Skeletal muscle satellite cell (primary cell): ENCODE data around the gene ATF7.

Experiments
- H3K27me3 ChIP-seq: 2 replicates; pipeline ENCODE4 v1.7.0; 2013; ENCODE audit warnings: low read length; ENCODE audit not compliant: control insufficient read depth, insufficient read depth
- H3K36me3 ChIP-seq: 2 replicates; pipeline ENCODE4 v1.7.0; 2013; ENCODE audit warnings: mild to moderate bottlenecking, control low read depth, low read length; ENCODE audit not compliant: insufficient read depth
- H3K4me1 ChIP-seq: 2 replicates; pipeline ENCODE4 v1.7.0; 2013; ENCODE audit warnings: low read length; ENCODE audit not compliant: control insufficient read depth, insufficient read depth
- H3K4me2 ChIP-seq: 2 replicates; pipeline ENCODE4 v1.7.0; 2013; ENCODE audit warnings: mild to moderate bottlenecking, low read length
- H3K4me3 ChIP-seq: 2 replicates; pipeline ENCODE4 v1.7.0; 2013; ENCODE audit warnings: low read length
- H3K9ac ChIP-seq: 2 replicates; pipeline ENCODE4 v1.7.0; 2013; ENCODE audit warnings: mild to moderate bottlenecking, low read depth, low read length, moderate library complexity
- H3K9me3 ChIP-seq: replicated peaks from 2 replicates; pipeline ENCODE4 v1.7.0; 2013; ENCODE audit warnings: mild to moderate bottlenecking, control low read depth, low read length

The ATF7 gene

GRCh38 chr12:53539526-53539925 is 86.7 kb downstream of the ATF7 start:
- Histone ChIP-seq H3K27me3 (no peaks in the 10 kb centered on the region), H3K36me3 (peaks cover 60% of the 10 kb centered on the region), H3K4me1 (peaks cover 3% of the 10 kb centered on the region), H3K4me2 (no peak overlapping the region), H3K9me3 (no peaks in the 10 kb centered on the region), H3K9ac (no peak overlapping the region), H3K4me3 (no peak overlapping the region)

- no peaks in the 10 kb centered on the region for H3K27me3 ChIP-seq
- H3K4me2 ChIP-seq: no peak overlapping the region
- H3K4me1 ChIP-seq: no peaks in the 10 kb centered on the region
- no peaks in the 10 kb centered on the region for H3K9me3 ChIP-seq
- H3K36me3 ChIP-seq: peaks cover 70% of the 10 kb centered on the region
- no peak overlapping the region for H3K4me3 ChIP-seq
- no peak overlapping the region for H3K9ac ChIP-seq
Measured at GRCh38 chr12:53538209-53538689, 87.9 kb downstream of the ATF7 start.

- H3K36me3 ChIP-seq: peaks cover 74% of the 10 kb centered on the region
- H3K9me3 ChIP-seq: no peaks in the 10 kb centered on the region
- H3K27me3 ChIP-seq: no peaks in the 10 kb centered on the region
- H3K9ac ChIP-seq: no peak overlapping the region
- no peaks in the 10 kb centered on the region for H3K4me1 ChIP-seq
- no peak overlapping the region for H3K4me3 ChIP-seq
- no peak overlapping the region for H3K4me2 ChIP-seq
Measured at GRCh38 chr12:53536962-53537361, 89.2 kb downstream of the ATF7 start.

- Histone ChIP-seq H3K4me1 (peaks cover 4% of the 10 kb centered on the region), H3K9me3 (no peaks in the 10 kb centered on the region), H3K27me3 (no peaks in the 10 kb centered on the region), H3K4me2 (no peak overlapping the region), H3K36me3 (peaks cover 64% of the 10 kb centered on the region), H3K4me3 (no peak overlapping the region), H3K9ac (no peak overlapping the region)
Measured at GRCh38 chr12:53533471-53533870, 92.7 kb downstream of the ATF7 start.

GRCh38 chr12:53532524-53533445 is 93.4 kb downstream of the ATF7 start:
- no peak overlapping the region for H3K4me2 ChIP-seq
- H3K4me1 ChIP-seq: peaks cover 4% of the 10 kb centered on the region
- H3K9me3 ChIP-seq: no peaks in the 10 kb centered on the region
- H3K4me3 ChIP-seq: no peak overlapping the region
- no peaks in the 10 kb centered on the region for H3K27me3 ChIP-seq
- H3K9ac ChIP-seq: no peak overlapping the region
- H3K36me3 ChIP-seq: peaks cover 64% of the 10 kb centered on the region

GRCh38 chr12:53532021-53532420 is 94.2 kb downstream of the ATF7 start:
- Histone ChIP-seq H3K4me2 (no peak overlapping the region), H3K4me1 (peaks cover 4% of the 10 kb centered on the region), H3K9me3 (no peaks in the 10 kb centered on the region), H3K36me3 (peaks cover 63% of the 10 kb centered on the region), H3K9ac (no peak overlapping the region), H3K27me3 (no peaks in the 10 kb centered on the region), H3K4me3 (no peak overlapping the region)

- H3K9me3 ChIP-seq: no peaks in the 10 kb centered on the region
- H3K27me3 ChIP-seq: no peaks in the 10 kb centered on the region
- no peak overlapping the region for H3K4me3 ChIP-seq
- H3K4me1 ChIP-seq: peaks cover 4% of the 10 kb centered on the region
- no peak overlapping the region for H3K4me2 ChIP-seq
- H3K9ac ChIP-seq: no peak overlapping the region
- peaks cover 57% of the 10 kb centered on the region for H3K36me3 ChIP-seq
Measured at GRCh38 chr12:53530920-53531319, 95.3 kb downstream of the ATF7 start.

GRCh38 chr12:53530061-53530460 is 96.1 kb downstream of the ATF7 start:
- H3K27me3 ChIP-seq: no peaks in the 10 kb centered on the region
- no peak overlapping the region for H3K4me3 ChIP-seq
- H3K9me3 ChIP-seq: no peaks in the 10 kb centered on the region
- no peak overlapping the region for H3K4me2 ChIP-seq
- no peak overlapping the region for H3K9ac ChIP-seq
- peaks cover 50% of the 10 kb centered on the region for H3K36me3 ChIP-seq
- H3K4me1 ChIP-seq: peaks cover 4% of the 10 kb centered on the region

- Histone ChIP-seq H3K4me1 (no peaks in the 10 kb centered on the region), H3K4me2 (no peak overlapping the region), H3K36me3 (peaks cover 47% of the 10 kb centered on the region), H3K4me3 (no peak overlapping the region), H3K9me3 (no peaks in the 10 kb centered on the region), H3K27me3 (no peaks in the 10 kb centered on the region), H3K9ac (no peak overlapping the region)
Measured at GRCh38 chr12:53524476-53524875, 101.7 kb downstream of the ATF7 start.

- H3K27me3 ChIP-seq: no peaks in the 10 kb centered on the region
Measured at GRCh38 chr12:53523131-53523530, 103.1 kb downstream of the ATF7 start.

GRCh38 chr12:53518381-53518780 is 107.8 kb downstream of the ATF7 start:
- H3K4me2 ChIP-seq: no peak overlapping the region
- H3K9ac ChIP-seq: no peak overlapping the region
- H3K9me3 ChIP-seq: no peaks in the 10 kb centered on the region
- H3K4me3 ChIP-seq: no peak overlapping the region
- H3K36me3 ChIP-seq: peaks cover 76% of the 10 kb centered on the region
- H3K4me1 ChIP-seq: peaks cover 7% of the 10 kb centered on the region
- H3K27me3 ChIP-seq: no peaks in the 10 kb centered on the region

More at GRCh38 chr12:53523131-53523530, 103.1 kb downstream of the ATF7 start:
- Histone ChIP-seq H3K9ac (no peak overlapping the region), H3K36me3 (peaks cover 54% of the 10 kb centered on the region), H3K4me1 (no peaks in the 10 kb centered on the region), H3K4me2 (no peak overlapping the region), H3K4me3 (no peak overlapping the region), H3K9me3 (no peaks in the 10 kb centered on the region)
